Testis (tissue), 3 donors: ENCODE results near the gene ATG4B. TPM values are rescaled to one million over a fixed set of nuclear protein-coding genes. Genes with fewer than 3 reads are reported as not detected.

Source experiments
- DNase-seq: peaks from one replicate; pipeline ENCODE4 v3.0.0-alpha.2; 2019
- H3K27ac ChIP-seq, 2 donors: fragments of 200-600 bp; sonication (generic); one replicate each; pipeline ENCODE4 v1.5.1; 2019
- H3K27me3 ChIP-seq: fragments of 200-600 bp; sonication (generic); one replicate; pipeline ENCODE4 v1.5.1; 2019
- H3K36me3 ChIP-seq: fragments of 200-600 bp; sonication (generic); one replicate; pipeline ENCODE4 v1.5.1; 2017; ENCODE audit warnings: low read depth; ENCODE audit errors: missing control alignments
- H3K4me1 ChIP-seq: fragments of 200-600 bp; sonication (generic); one replicate; pipeline ENCODE4 v1.5.1; 2019
- H3K4me3 ChIP-seq, 2 donors: fragments of 200-600 bp; sonication (generic); one replicate each; pipeline ENCODE4 v1.5.1; 2017 to 2019
- H3K9me3 ChIP-seq: fragments of 200-600 bp; sonication (generic); one replicate; pipeline ENCODE4 v1.5.1; 2017
- POLR2A ChIP-seq: fragments of 450-650 bp; IDR thresholded peaks from one replicate; pipeline ENCODE4 v1.6.1; 2017; ENCODE audit warnings: antibody characterized with exemption, mild to moderate bottlenecking, moderate library complexity
- WGBS, 2 donors: methylation state at CpG; one replicate each; pipeline ENCODE4 v1.1.5; 2018; 5-methylcytosine and 5-hydroxymethylcytosine counted together
- intact Hi-C: fragments of 100-400 bp; cut with DNase I; formaldehyde crosslinking; loops from one replicate; pipeline ENCODE4 v1.15.1; 2023; ENCODE audit warnings: low total_unique reads
- polyA plus RNA-seq: library from polyadenylated mRNA; stranded (reverse); fragments of 350-450 nt; fragmentation: Illumina TruSeq; extraction: RNeasy Lipid Tissue Mini Kit (QIAGEN cat#74804); gene quantifications from one replicate; pipeline ENCODE4 v1.2.3, GENCODE V29; 2014; ENCODE audit warnings: low read depth, low replicate concordance; ENCODE audit not compliant: insufficient read depth
- total RNA-seq, 2 donors: library from RNA; depleted of rRNA; stranded (reverse); fragments of >200 nt; gene quantifications; one replicate each; pipeline ENCODE4 v1.2.3, GENCODE V29; 2016
- TF ChIP-seq, protein P1 (sequence below), 3 experiments: fragments of 450-650 bp in 2 of 3; fragments of 200-600 bp in 1 of 3; sonication (generic) in 1 of 3; IDR thresholded peaks; one replicate each; pipeline ENCODE4 v1.5.1; 2016 to 2019; ENCODE audit warnings: antibody characterized with exemption in 3 of 3, mild to moderate bottlenecking in 2 of 3, moderate library complexity in 1 of 3

Gene ATG4B
- total and polyA plus RNA-seq, 3 donors from 2014 or later, result 123 to 159 (median 149) TPM

DNA sequence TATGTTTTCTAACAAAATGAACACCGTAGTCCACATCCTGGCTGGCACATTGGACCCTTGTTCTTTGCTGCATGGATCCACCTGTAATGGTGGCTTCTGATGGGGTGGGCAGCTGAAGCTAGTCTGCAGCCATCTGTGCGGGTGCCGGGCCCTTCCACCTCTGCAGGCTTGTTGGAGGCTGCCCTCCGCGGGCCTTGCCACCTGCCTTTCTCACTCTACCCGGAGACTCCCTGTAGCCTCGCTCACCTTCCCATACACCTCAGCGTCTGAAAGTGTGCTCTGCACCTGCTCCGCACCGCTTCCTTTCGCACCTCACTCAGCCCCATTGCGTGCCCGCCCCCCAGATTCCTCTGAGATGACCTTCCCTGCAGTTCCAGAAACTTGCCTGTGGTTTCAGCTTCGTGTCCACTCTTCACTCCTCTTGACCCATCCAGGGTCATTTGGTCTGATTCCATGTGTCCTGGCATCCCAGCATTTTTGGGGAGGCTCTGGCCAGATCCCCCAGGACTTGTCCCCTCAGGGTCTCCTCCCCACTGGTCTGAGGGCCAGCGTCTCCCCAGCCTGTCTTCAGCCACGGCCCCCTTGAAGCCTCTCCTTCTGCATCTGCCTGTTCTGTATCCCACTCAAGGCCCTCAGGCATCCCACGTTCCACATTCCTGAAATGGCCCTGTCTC lies 18.2 kb downstream of the ATG4B start:
- H3K36me3 ChIP-seq, result no peaks in the 10 kb centered on the region
- no peak overlapping the region for H3K27ac ChIP-seq
- no peaks in the 10 kb centered on the region for H3K4me1 ChIP-seq
- intact Hi-C loops, result no loop called here
- no peak for DNase-seq
- 89 to 90% methylated on average over 17 of the region's 17 CpGs for WGBS, 2 donors
- H3K4me3 ChIP-seq, result no peak overlapping the region
- no peaks in the 10 kb centered on the region for H3K27me3 ChIP-seq
- no peaks in the 10 kb centered on the region for H3K9me3 ChIP-seq
- TF ChIP-seq, protein P1, sequence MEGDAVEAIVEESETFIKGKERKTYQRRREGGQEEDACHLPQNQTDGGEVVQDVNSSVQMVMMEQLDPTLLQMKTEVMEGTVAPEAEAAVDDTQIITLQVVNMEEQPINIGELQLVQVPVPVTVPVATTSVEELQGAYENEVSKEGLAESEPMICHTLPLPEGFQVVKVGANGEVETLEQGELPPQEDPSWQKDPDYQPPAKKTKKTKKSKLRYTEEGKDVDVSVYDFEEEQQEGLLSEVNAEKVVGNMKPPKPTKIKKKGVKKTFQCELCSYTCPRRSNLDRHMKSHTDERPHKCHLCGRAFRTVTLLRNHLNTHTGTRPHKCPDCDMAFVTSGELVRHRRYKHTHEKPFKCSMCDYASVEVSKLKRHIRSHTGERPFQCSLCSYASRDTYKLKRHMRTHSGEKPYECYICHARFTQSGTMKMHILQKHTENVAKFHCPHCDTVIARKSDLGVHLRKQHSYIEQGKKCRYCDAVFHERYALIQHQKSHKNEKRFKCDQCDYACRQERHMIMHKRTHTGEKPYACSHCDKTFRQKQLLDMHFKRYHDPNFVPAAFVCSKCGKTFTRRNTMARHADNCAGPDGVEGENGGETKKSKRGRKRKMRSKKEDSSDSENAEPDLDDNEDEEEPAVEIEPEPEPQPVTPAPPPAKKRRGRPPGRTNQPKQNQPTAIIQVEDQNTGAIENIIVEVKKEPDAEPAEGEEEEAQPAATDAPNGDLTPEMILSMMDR (IDR thresholded peaks at IDR 0.05), result no peak

DNA sequence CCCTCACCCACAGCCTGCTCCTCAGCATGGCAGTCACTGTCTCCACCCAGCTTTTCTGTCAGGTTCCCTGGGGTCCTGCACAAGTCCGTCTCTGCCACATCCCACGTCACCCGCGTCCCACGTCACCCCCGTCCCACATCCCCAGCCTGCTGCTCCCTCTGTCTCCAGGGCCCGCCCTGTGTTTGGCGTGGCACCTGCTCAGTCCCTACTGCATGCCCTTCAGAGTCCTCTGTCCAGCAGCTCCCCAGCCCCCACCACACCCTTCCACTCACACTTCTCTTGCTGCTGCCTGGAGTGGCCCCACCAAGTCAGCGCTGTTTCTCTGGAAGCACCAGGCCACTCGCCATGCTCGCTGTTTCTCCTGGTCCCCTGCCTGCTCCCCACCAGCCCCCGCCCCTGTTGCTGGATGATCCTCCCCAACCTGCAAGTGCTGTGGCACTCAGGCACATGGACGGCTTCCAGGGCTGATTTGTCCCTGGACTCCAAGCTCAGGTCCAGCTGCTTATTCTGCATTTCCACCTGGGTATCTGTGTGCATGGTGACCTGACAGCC lies 18.8 kb downstream of the ATG4B start:
- no peak for DNase-seq
- H3K9me3 ChIP-seq, result no peaks in the 10 kb centered on the region
- WGBS, 2 donors, result 86 to 98% methylated on average over 13 of the region's 13 CpGs
- no peaks in the 10 kb centered on the region for H3K36me3 ChIP-seq
- intact Hi-C loops, result no loop called here
- no peaks in the 10 kb centered on the region for H3K27me3 ChIP-seq
- no peak for TF ChIP-seq POLR2A
- TF ChIP-seq, protein P1 (IDR thresholded peaks at IDR 0.05), result no peak
- no peaks in the 10 kb centered on the region for H3K4me1 ChIP-seq
- no peak overlapping the region for H3K4me3 ChIP-seq
- H3K27ac ChIP-seq, result no peak overlapping the region

DNA sequence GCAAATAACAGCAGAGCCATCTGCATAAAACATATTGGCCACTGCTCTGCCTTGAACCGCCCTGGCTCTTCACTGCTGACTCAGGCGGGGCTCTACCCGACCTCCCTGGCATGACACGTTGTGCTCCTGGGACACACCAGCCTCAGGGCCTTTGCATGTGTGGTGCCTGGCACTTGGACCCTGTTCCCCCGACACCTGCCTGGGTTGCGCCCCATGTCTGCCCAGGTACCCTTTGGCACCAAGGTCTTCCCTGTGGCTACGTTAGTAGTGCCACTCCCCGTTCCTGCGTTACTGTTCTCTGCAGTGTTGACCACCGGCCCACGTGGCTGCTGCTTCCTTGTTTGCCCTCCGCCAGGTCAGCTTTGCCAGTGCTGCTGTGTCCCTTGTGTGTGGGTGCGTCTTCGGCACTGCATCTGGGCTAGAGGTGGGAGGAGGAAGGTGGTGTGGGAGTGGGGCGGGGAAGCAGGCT lies 20.3 kb downstream of the ATG4B start:
- no peak for DNase-seq
- H3K9me3 ChIP-seq, result no peaks in the 10 kb centered on the region
- H3K27ac ChIP-seq, result no peak overlapping the region
- no peaks in the 10 kb centered on the region for H3K27me3 ChIP-seq
- intact Hi-C loops, result no loop called here
- no peak for TF ChIP-seq POLR2A
- TF ChIP-seq, protein P1 (IDR thresholded peaks at IDR 0.05), result no peak
- H3K4me3 ChIP-seq, result no peak overlapping the region
- no peaks in the 10 kb centered on the region for H3K36me3 ChIP-seq
- WGBS, 2 donors, result 75 to 83% methylated on average over 13 to 15 of the region's 15 CpGs
- H3K4me1 ChIP-seq, result no peaks in the 10 kb centered on the region

DNA sequence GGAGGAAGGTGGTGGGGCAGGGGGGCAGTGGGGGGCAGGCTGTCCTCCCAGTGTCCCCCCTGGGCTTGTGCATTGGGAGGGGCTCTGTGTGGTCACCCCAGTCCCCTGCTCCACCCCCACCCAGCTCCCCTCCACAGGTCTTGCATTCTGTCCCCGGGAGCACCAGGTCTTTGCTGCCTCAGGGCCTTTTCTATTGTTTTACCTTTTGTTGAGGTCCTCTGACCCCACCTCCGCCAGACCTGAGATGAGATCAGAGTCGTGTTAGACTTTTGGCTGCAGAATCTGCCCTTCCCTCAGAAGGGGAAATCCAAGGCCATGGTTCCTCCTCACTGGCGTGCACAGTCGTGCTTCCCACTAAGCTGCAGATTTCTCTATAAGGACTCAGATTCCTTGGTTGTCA lies 20.8 kb downstream of the ATG4B start:
- no peaks in the 10 kb centered on the region for H3K36me3 ChIP-seq
- no peaks in the 10 kb centered on the region for H3K9me3 ChIP-seq
- TF ChIP-seq POLR2A, result no peak
- TF ChIP-seq, protein P1 (IDR thresholded peaks at IDR 0.05), result no peak
- no peaks in the 10 kb centered on the region for H3K4me1 ChIP-seq
- no peak for DNase-seq
- no peaks in the 10 kb centered on the region for H3K27me3 ChIP-seq
- intact Hi-C loops, result no loop called here
- H3K27ac ChIP-seq, result no peak overlapping the region
- H3K4me3 ChIP-seq, result no peak overlapping the region
- WGBS, 2 donors, result 54 to 57% methylated on average over 3 to 5 of the region's 5 CpGs
